Esophagus muscularis mucosa (tissue), 4 donors: ENCODE measurements around the gene MAS1L. TPM values are rescaled to one million over a fixed set of nuclear protein-coding genes. Genes with fewer than 3 reads are reported as not detected.
"Not testable (repeated sequence)": the region's sequence is repeated elsewhere in the genome, so short reads cannot be mapped to it uniquely, and the experiment has no call there.

Experiments used
- DNase-seq: peaks from one replicate; pipeline ENCODE4 v3.0.0-alpha.2; 2017; ENCODE audit errors: extremely low spot score
- H3K27ac ChIP-seq, 4 donors: fragments of 200-600 bp; sonication (generic); replicated peaks in 1 of 4; 1 replicate in 3 of 4; 2 replicates in 1 of 4; pipeline ENCODE4 v1.5.1; 2016 to 2019; ENCODE audit warnings: mild to moderate bottlenecking in 1 of 4
- H3K27me3 ChIP-seq, 4 donors: fragments of 200-600 bp; sonication (generic); one replicate each; pipeline versions ENCODE4 v1.5.1 to v1.6.0; 2016 to 2019
- H3K36me3 ChIP-seq, 4 donors: fragments of 200-600 bp; sonication (generic); one replicate each; pipeline ENCODE4 v1.5.1; 2016 to 2019
- H3K4me1 ChIP-seq, 4 donors: fragments of 200-600 bp; sonication (generic); one replicate each; pipeline ENCODE4 v1.5.1; 2016 to 2019
- H3K4me3 ChIP-seq, 4 donors: fragments of 200-600 bp; sonication (generic); 1 replicate in 2 of 4; 2 replicates in 2 of 4; pipeline ENCODE4 v1.5.1; 2016 to 2019; ENCODE audit warnings: mild to moderate bottlenecking in 4 of 4, moderate library complexity in 1 of 4
- H3K9me3 ChIP-seq, 4 donors: fragments of 200-600 bp; sonication (generic); 1 replicate in 3 of 4; 2 replicates in 1 of 4; pipeline ENCODE4 v1.5.1; 2016 to 2019
- EP300 ChIP-seq: sonication (generic); formaldehyde crosslinking; IDR thresholded peaks from one replicate; pipeline ENCODE4 v1.6.1; 2017; ENCODE audit warnings: antibody characterized with exemption
- POLR2A ChIP-seq: fragments of 450-650 bp; IDR thresholded peaks from one replicate; pipeline ENCODE4 v1.6.1; 2017; ENCODE audit warnings: antibody characterized with exemption, moderate library complexity, mild to moderate bottlenecking, low read depth
- POLR2AphosphoS5 ChIP-seq, 2 donors: sonication (generic); formaldehyde crosslinking; IDR thresholded peaks; one replicate each; pipeline ENCODE4 v1.6.1; 2017; ENCODE audit warnings: antibody characterized with exemption in 2 of 2
- WGBS: methylation state at CpG from one replicate; pipeline ENCODE4 v1.1.5; 2018; 5-methylcytosine and 5-hydroxymethylcytosine counted together
- intact Hi-C: fragments of 100-400 bp; cut with DNase I; formaldehyde crosslinking; loops from one replicate; pipeline ENCODE4 v1.15.1; 2023
- total RNA-seq, 4 donors: library from RNA; depleted of rRNA; stranded (reverse); fragments of >200 nt; gene quantifications; one replicate each; pipeline versions ENCODE4 v1.1.0 to v1.2.1, GENCODE V29; 2016
- TF ChIP-seq, protein P1 (sequence below), 3 experiments: fragments of 200-600 bp in 2 of 3; fragments of 450-650 bp in 1 of 3; sonication (generic) in 2 of 3; IDR thresholded peaks; one replicate each; pipeline ENCODE4 v1.5.1; 2017 to 2019; ENCODE audit warnings: antibody characterized with exemption in 3 of 3, mild to moderate bottlenecking in 2 of 3, moderate library complexity in 1 of 3

MAS1L gene
- total RNA-seq, 4 donors from 2014 or later: 0.33 TPM; not detected in 3

GRCh38 chr6:29462022-29462421 is 25.7 kb downstream of the MAS1L start:
- no peak overlapping the region for H3K27ac ChIP-seq
- no peak overlapping the region for H3K4me3 ChIP-seq
- no peaks in the 10 kb centered on the region for H3K36me3 ChIP-seq
- H3K9me3 ChIP-seq: no peaks in the 10 kb centered on the region
- TF ChIP-seq EP300 (no peak), POLR2A (no peak), POLR2AphosphoS5 (IDR thresholded peaks at IDR 0.05) (no peak)
- TF ChIP-seq, protein P1, sequence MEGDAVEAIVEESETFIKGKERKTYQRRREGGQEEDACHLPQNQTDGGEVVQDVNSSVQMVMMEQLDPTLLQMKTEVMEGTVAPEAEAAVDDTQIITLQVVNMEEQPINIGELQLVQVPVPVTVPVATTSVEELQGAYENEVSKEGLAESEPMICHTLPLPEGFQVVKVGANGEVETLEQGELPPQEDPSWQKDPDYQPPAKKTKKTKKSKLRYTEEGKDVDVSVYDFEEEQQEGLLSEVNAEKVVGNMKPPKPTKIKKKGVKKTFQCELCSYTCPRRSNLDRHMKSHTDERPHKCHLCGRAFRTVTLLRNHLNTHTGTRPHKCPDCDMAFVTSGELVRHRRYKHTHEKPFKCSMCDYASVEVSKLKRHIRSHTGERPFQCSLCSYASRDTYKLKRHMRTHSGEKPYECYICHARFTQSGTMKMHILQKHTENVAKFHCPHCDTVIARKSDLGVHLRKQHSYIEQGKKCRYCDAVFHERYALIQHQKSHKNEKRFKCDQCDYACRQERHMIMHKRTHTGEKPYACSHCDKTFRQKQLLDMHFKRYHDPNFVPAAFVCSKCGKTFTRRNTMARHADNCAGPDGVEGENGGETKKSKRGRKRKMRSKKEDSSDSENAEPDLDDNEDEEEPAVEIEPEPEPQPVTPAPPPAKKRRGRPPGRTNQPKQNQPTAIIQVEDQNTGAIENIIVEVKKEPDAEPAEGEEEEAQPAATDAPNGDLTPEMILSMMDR (IDR thresholded peaks at IDR 0.05): no peak
- no peak for DNase-seq
- 86% methylated on average over 6 of the region's 6 CpGs for WGBS
- intact Hi-C loops: no loop called here
- no peaks in the 10 kb centered on the region for H3K4me1 ChIP-seq
- H3K27me3 ChIP-seq: peaks cover 0 to 5% (median 0%) of the 10 kb centered on the region in 4 donors

DNA sequence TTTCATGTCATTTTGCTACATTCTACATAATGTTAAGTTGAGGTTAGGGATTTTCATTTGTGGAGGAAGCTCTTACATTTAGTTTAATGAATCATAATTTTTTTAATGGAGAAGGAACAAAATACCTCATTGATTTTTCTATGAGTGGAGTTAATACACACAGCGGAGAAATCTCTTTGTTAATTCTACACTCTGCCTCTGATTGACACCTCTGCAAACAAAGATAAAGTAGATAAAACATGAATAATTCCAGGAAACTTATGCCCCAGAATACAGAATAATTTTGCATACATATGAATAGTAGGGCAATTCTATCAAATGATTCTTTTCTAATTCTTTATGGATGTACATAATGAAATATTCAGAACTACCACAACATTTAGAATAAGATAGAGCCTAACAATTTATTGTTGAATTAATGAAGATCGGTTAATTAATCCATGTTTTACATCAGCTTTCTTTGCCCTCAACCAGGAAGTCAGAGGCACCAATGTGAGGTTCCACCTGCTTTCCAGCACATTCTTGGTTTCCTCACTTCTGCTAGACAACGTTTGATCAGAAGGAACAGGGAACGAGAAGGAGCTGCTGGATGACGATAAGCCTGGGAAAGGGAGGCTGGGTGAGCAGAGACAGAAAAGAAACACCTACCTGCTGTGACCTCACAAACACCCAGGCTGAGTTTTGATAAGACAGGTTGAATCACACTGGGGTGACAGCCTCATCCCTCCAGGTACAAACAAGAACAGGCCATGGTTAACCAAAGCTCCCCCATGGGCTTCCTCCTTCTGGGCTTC is 26.5 kb downstream of the MAS1L start:
- no peaks in the 10 kb centered on the region for H3K36me3 ChIP-seq
- no peak for DNase-seq
- H3K27ac ChIP-seq: no peak overlapping the region
- no peak overlapping the region for H3K4me3 ChIP-seq
- intact Hi-C loops: no loop called here
- no peaks in the 10 kb centered on the region for H3K9me3 ChIP-seq
- no peak for TF ChIP-seq POLR2A
- H3K4me1 ChIP-seq: no peaks in the 10 kb centered on the region
- 92% methylated on average over 5 of the region's 5 CpGs for WGBS
- H3K27me3 ChIP-seq: peaks cover 0 to 5% (median 0%) of the 10 kb centered on the region in 4 donors

GRCh38 chr6:29456971-29457370 is 30.8 kb downstream of the MAS1L start, which contains the start of the genes OR11A1 and OR2H1:
Gene OR11A1, minus strand, starts transcription at chr6:29457071. Its CDS starts 29,430 bp downstream, at chr6:29427641.
Gene OR2H1, plus strand, starts transcription at chr6:29457155. Its CDS starts 4,615 bp downstream, at chr6:29461770.
- no peak for DNase-seq
- H3K27me3 ChIP-seq: peaks cover 0 to 5% (median 0%) of the 10 kb centered on the region in 4 donors
- WGBS: 58% methylated on average over 2 of the region's 2 CpGs
- intact Hi-C loops: no loop called here
- TF ChIP-seq, protein P1 (IDR thresholded peaks at IDR 0.05): no peak
- TF ChIP-seq POLR2AphosphoS5 (IDR thresholded peaks at IDR 0.05): no peak
- no peak for TF ChIP-seq POLR2A
- TF ChIP-seq EP300: no peak
- no peak within 1 kb of the TSS for H3K4me3 ChIP-seq
- H3K4me1 ChIP-seq: no peaks in the 10 kb centered on the region
- no peak within 1 kb of the TSS for H3K27ac ChIP-seq
- H3K9me3 ChIP-seq: no peaks in the 10 kb centered on the region
- no peaks in the 10 kb centered on the region for H3K36me3 ChIP-seq

- intact Hi-C loops: no loop called here
- Histone ChIP-seq H3K4me3 (no peak overlapping the region), H3K27me3 (no peaks in the 10 kb centered on the region), H3K36me3 (no peaks in the 10 kb centered on the region), H3K9me3 (no peaks in the 10 kb centered on the region), H3K27ac (no peak overlapping the region), H3K4me1 (no peaks in the 10 kb centered on the region)
- WGBS: 72% methylated on average over 3 of the region's 3 CpGs
- no peak for DNase-seq
- no peak for TF ChIP-seq POLR2AphosphoS5 (IDR thresholded peaks at IDR 0.05)
- TF ChIP-seq, protein P1 (IDR thresholded peaks at IDR 0.05): no peak
- TF ChIP-seq EP300: no peak
- TF ChIP-seq POLR2A: no peak
Measured at GRCh38 chr6:29451471-29452193, 36.1 kb downstream of the MAS1L start.

DNA sequence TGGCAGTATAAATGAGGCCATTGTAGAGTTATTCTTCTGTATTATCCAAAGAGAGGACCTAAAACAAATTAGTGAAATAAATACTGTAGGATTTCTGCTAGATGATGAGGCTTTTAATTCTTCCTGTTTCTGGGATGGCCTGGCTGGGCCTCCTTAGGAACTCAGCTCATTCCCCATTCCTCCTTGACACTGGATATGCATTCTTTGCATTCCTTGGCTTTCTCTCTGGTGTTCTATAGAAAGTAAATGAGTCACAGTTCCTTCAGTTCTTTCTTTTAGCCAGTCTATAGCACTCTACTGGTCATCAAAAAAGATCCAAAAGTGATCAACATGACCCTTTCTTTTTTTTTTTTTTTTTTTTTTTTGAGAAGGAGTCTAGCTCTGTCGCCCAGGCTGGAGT is 40.1 kb downstream of the MAS1L start:
- WGBS: 93% methylated on average over 1 of the region's 1 CpG
- H3K4me3 ChIP-seq: no peak overlapping the region
- H3K36me3 ChIP-seq: no peaks in the 10 kb centered on the region
- TF ChIP-seq POLR2A (no peak), POLR2AphosphoS5 (IDR thresholded peaks at IDR 0.05) (no peak)
- TF ChIP-seq, protein P1 (IDR thresholded peaks at IDR 0.05): no peak
- H3K27ac ChIP-seq: no peak overlapping the region
- no peaks in the 10 kb centered on the region for H3K27me3 ChIP-seq
- intact Hi-C loops: no loop called here
- no peaks in the 10 kb centered on the region for H3K9me3 ChIP-seq
- H3K4me1 ChIP-seq: no peaks in the 10 kb centered on the region
- no peak for DNase-seq

- 75% methylated on average over 1 of the region's 1 CpG for WGBS
- intact Hi-C loops, H3K4me3 ChIP-seq, H3K9me3 ChIP-seq, H3K36me3 ChIP-seq, H3K27ac ChIP-seq, H3K4me1 ChIP-seq, DNase-seq: not testable (repeated sequence)
- peaks cover 0 to 11% (median 0%) of the 10 kb centered on the region in 4 donors for H3K27me3 ChIP-seq
Measured at GRCh38 chr6:29444031-29444430, 43.7 kb downstream of the MAS1L start.
